Stimulated activated CD8-positive, alpha-beta memory T cell treated with anti-CD3 and anti-CD28 coated beads, Interleukin-15, amount 100 ng/mL, for 1 hour (primary cell): Measurements from ENCODE around the gene PLEKHO1.

Source experiments
- DNase-seq: peaks from one replicate; pipeline ENCODE4 v3.0.0-alpha.2; 2020; ENCODE audit warnings: low read depth

Gene PLEKHO1

GRCh38 chr1:150150133-150151021, 661 bp downstream of the PLEKHO1 start:
- no peak for DNase-seq

- DNase-seq: peak; percentile 36
Observed at GRCh38 chr1:150151291-150152181, 1.8 kb downstream of the PLEKHO1 start.

GRCh38 chr1:150152182-150152536, 2.4 kb downstream of the PLEKHO1 start:
- no peak for DNase-seq

- no peak for DNase-seq
Observed at GRCh38 chr1:150152772-150153456, 3.2 kb downstream of the PLEKHO1 start.

- no peak for DNase-seq
Observed at GRCh38 chr1:150154143-150154542, 4.4 kb downstream of the PLEKHO1 start.

GRCh38 chr1:150155413-150156071, 5.8 kb downstream of the PLEKHO1 start:
- no peak for DNase-seq

GRCh38 chr1:150156868-150157603, 7.3 kb downstream of the PLEKHO1 start:
- no peak for DNase-seq

GRCh38 chr1:150159550-150159949, 9.8 kb downstream of the PLEKHO1 start:
- no peak for DNase-seq

GRCh38 chr1:150160964-150161621, 11.4 kb downstream of the PLEKHO1 start:
- no peak for DNase-seq

- DNase-seq: no peak
Observed at GRCh38 chr1:150161747-150162581, 12.2 kb downstream of the PLEKHO1 start.

- no peak for DNase-seq
Observed at GRCh38 chr1:150162582-150162861, 12.8 kb downstream of the PLEKHO1 start.

- DNase-seq: no peak
Observed at GRCh38 chr1:150162862-150163706, 13.4 kb downstream of the PLEKHO1 start.

GRCh38 chr1:150164224-150164623, 14.5 kb downstream of the PLEKHO1 start:
- no peak for DNase-seq

GRCh38 chr1:150164779-150165178, 15.1 kb downstream of the PLEKHO1 start:
- no peak for DNase-seq

GRCh38 chr1:150165622-150166612, 16.2 kb downstream of the PLEKHO1 start:
- DNase-seq: no peak

GRCh38 chr1:150168960-150169601, 19.4 kb downstream of the PLEKHO1 start:
- no peak for DNase-seq

GRCh38 chr1:150171801-150172200, 22.1 kb downstream of the PLEKHO1 start:
- no peak for DNase-seq
